Activated CD8-positive, alpha-beta memory T cell treated with anti-CD3 and anti-CD28 coated beads for 48 hours (primary cell): ENCODE data around the gene ADGRL2.

Experiments
- DNase-seq, 3 experiments: peaks; one replicate each; pipeline ENCODE4 v3.0.0-alpha.2; 2020; ENCODE audit warnings: low read depth in 2 of 3, low spot score in 2 of 3

ADGRL2 gene

DNA sequence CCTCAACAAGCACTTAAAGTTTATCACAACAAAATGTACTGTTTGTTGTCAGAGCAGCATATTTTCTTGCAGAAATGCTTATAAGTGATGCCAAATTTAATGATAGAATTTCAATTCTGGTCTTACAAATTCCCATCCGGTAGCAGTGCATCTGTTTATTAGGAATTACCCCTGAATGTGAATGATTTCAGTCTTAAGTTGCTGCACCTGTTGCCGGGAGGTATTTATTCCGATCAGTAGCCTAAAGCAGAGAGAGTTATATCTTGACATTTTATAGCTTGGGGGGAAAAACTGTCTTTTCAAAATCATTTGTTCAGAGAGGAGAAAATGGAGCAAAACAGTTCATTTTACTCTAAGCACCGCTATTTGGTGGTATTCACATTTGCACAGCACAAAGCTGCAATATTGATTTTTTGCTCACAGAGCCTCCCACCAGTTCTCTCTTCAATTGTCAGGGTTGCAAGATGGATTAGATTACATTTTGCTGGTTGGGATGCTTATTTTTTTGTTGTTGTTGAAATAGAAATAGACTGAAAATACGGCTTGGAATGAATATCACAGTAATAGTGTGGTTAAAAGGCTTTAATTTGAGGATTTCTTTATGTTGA, 98.6 kb downstream of the ADGRL2 start:
- DNase-seq: no peak

DNA sequence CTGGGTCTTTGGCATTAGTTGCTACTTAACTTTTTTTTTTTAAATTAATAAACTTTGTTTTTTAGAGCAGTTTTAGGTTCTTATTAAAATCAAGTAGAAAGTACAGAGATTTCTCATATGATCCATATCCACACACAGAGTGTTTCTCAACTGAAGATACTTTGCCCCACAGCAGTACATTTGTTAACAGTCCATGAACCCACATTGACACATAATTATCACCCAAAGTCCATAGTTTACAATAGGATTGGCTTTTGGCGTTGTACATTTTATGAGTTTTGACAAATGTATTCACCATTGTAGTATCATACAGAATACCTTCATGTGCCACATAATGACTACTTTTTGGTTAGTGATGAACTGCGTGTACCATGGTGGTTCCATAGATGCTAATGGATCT, 106.8 kb downstream of the ADGRL2 start:
- no peak for DNase-seq

DNA sequence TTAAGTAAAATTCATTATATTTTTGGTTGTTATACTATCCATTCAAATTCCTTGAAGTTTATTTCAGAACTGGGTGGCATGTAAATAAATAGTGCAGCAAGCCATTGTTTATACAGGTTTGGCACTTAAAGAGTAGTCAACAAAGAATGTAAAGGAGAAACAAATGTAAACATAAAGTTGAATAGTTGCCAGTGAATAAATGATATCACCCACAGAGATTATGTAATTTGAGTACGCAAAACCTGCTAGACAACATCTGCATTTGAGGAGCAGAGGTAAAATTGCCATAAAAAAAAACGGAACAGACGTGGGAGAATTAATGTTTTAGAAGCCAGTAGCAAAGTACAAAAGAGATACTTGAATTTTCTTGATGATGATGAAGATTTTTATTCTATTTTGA, 111.6 kb downstream of the ADGRL2 start:
- no peak for DNase-seq

DNA sequence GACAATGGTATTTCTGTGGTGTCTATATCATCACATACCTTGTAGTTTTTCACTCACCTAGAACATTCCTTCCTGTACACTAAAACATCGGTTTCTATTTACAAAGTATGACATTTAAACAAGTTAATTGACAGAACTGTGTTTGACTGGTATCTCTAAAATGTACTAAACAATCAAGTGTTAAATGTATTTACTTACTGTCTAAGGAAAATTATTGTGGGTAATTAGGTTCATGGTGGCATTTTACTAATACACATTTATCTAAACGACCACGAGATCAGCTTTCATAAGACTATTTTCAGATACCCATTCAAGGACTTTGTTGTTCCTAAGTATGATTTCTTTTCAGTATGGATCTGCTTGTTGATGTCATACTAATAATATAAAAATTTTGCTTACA, 115.2 kb downstream of the ADGRL2 start:
- no peak for DNase-seq

DNA sequence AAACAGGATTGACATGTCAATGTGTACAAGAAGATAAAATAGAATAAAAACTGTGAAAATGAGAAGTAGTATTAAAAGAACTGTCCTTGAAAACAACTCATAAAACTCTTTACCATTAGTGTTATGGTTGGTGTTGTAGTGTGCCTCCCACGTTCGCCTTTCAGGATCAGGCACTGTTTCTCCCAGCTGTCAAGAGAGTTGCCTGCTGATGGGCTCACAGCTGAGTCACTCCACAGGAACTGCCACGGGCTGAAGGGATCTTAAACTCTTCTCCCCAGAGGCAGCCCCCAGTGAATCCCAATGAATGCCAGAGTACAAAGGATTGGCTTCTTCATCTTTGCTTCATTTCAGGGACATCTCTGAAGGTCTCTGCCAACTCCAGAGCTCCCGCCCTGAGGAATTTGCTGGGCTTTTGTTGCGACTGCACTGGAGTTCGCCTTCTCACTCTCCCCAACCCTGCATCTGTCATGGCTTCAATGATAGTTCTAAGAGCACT, 119.6 kb downstream of the ADGRL2 start:
- no peak for DNase-seq

DNA sequence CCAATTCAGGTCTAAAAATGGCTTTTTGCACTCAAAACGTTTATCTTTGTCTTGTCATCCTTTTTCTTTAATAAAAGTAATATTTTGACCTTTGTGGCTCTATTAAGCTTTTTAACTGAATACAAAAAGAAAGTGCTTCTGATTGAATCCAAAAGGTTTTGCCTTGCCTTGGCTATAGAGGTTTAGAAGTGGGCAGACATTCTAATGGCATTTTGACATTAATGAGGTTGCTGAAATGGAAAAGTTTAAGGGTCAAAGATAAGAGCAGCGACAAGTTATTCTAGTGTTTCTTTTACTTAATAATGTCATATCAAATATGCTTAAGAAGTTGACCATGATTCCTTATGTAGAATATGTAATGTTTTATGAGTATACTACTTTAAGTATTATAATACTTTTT, 120.2 kb downstream of the ADGRL2 start:
- DNase-seq: no peak

DNA sequence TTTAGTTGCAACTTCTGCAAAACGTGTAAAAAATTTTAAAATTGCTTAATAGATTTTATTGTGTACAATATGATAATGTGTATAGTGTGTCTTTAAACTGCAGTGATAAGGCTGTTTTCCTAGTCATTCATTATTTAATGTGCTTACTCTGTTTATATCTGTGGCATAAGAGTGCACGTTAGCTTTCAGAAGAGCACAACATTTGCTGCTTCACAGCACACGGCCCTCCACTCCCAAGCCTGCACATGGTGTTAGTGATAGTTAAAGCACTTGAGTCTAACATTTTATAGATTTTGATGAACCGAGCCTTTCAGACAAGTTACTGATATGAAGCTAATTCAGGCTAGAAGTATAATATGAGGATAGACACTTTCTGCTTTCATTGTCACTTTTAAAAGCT, 120.6 kb downstream of the ADGRL2 start:
- no peak for DNase-seq

DNA sequence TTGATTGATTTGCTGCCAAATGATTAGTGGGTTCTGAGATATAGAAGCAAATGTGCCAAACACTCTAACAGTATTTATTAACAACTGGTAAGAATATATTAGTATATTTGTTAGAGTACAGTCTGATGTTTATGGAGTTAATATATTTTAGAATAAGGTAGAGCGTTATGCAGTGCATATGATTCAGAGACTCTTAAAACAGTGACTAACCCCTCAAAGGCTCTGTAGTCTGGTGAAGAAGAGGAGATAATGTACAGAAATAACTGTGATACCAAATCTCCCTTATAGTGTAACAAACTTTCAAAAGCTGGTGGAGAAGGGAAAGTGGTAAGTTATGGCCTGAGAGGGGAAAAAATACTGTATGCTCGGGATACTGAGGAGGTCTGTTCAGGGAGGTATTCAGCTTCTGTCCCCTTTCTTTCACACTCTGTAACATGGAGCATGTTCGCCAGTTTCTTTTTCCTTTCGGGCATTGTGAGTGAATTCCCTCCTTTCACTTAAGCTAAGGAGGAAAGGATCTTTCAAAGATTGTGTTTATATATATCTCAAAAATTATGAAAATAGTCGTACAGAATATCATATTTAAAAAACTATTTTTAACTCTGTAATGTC, 121.2 kb downstream of the ADGRL2 start:
- no peak for DNase-seq

DNA sequence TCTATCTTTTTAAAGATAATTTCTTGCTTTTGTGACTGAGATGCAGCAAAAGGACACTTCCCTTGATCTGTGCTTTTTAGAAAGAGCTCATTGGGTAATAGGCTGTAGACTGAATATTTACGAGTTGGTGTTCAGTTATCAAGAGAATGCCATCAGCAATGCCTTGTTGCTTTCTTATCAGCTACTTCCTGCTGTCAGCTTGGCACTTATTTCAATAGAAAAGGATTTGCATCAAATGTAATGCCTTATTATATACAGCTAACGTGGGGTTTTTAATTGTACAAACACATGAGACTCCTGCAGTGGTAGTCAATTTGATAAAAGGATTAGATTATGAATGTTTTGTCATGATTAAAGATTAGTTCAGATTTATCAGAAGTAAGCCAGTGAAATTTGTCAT, 122.2 kb downstream of the ADGRL2 start:
- no peak for DNase-seq

DNA sequence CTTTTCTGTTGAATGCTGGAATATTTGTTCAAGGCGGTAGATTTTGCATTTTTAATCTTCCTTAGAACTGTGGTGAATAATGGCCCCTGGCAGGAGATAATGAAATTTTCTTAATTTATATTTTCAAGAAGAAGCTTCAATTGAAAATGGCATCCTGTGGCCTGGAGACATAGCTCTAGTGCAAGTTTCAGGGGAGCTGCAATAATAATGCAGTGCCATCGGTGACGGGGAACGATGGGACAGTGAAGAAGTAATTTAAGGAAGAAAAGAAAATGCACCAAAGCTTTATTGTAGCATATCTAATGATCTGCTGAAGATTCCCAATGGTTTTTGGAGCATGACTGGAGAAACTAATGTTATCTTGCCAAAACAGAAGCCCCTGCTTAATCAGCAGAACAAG, 128.4 kb downstream of the ADGRL2 start:
- no peak for DNase-seq

DNA sequence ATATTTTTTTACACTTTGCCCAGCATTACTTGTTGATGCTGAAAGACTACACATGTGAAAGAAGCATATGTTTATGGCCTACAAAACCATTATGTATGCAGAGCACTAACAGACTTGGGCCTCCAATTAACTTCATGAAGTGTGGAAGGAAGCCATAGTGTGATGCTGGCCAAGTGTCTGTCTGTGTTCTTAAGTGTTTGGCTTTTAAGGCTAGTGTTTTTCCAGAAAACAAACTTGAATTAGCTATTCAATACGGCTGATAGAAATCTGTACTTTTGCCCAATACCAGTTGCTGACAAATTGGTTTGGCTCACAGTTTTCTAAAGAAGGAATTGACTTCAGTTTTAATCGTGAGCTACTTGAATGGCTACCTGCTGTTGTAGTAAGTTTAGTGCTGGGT, 136.1 kb downstream of the ADGRL2 start:
- DNase-seq: no peak

DNA sequence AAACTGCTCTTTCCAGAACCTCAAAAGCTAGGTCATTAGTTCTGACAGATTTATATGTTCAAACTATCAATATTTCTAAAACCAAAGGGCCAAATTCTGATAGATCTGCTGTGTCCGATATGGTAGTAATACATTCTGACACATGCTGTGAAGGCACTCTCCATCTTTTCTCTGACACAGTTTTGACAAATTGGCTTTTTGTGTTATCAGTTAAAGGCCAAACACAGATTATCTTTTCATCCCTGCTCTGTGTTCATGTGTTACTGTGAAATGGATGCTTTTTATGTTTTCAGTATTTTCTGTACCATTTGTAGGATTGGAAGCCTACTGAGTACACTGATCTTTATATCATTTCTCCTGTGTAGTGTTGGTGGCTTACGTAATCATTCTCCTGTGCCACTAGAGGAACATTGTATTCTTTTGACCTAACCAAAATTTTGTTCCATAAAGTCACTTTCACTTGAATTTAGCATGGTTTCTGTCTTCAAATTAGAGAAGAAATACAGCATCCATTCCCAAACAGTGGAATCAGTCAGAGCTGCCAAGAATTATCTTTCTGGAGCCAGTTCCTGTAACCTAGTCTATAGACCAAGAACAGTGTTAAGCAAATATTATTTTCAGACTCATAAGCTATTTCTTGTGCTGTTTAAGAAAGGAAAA, 137.2 kb downstream of the ADGRL2 start:
- DNase-seq: no peak

DNA sequence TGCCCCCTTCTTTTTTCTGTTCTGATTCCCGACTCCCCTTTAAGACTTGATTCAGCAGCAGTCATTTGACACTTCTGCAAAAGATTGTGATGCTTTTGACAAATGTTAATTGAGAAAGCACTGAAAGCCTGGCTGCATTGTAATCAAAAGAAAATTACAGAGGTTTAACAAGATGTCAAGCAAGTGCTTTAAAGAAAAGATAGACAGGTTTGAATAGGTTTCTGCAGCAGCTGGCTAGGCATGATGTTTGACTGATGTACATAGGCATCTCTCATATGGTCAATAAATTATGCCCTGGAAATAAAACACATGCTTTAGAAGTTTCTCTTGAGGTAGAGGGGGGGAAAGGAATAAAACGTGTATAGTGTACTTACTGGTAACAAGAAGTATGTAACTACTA, 147.8 kb downstream of the ADGRL2 start:
- no peak for DNase-seq

DNA sequence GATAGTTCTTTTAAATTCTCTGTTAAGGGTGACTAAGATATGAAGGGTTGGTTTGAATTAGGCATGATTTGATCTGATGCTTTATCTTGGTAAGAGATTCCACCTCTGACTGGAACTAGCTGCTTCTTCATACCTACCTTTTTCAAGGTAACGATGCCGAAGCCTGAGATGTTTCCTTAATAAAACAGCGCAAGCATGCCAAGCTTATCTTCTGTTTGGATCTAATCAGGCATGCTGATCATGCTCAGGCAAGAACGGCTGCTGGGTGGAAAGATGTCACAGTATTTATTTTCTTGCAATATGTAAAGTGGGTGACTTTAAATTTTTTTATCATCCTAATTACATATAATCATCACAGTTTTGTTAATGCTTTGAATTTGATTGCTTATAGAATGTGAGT, 148.7 kb downstream of the ADGRL2 start:
- DNase-seq: no peak

DNA sequence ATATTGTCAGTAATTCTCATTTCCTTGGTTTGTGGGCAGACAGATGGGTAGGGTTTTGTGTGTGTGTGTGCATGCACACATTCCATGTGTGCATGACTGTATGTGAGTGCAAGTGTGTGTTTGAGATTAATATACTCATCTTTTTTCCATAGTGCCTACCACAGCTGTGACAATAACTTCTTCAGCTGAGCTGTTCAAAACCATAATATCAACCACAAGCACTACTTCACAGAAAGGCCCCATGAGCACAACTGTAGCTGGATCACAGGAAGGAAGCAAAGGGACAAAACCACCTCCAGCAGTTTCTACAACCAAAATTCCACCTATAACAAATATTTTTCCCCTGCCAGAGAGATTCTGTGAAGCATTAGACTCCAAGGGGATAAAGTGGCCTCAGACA, 149.3 kb downstream of the ADGRL2 start:
- no peak for DNase-seq

DNA sequence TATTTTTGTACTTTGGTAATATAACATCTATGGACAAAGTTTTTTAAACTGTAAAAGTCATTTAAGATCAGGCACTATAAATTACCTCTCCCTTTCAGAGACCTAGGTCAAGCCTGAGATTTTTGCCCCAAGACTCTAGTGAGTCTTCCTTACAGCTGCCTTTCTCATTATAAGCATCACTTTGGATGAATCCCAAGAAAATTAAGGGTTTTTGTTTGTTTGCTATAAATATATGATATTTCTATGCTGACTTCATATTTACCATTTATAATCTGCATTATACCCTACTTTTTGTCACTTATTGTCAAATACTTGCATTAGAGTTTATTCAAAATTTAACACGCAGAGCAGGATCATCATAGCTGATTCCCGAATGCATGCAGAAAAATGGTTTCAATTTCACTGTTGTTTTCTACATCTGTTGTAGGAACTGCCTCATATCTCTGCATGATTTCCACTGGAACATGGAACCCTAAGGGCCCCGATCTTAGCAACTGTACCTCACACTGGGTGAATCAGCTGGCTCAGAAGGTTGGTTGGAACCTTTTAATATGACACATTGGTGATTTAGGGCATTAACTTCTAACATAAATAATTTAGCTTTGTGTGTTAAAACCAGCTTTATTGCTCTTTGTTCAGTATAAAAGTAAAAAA, 150.0 kb downstream of the ADGRL2 start:
- DNase-seq: no peak

DNA sequence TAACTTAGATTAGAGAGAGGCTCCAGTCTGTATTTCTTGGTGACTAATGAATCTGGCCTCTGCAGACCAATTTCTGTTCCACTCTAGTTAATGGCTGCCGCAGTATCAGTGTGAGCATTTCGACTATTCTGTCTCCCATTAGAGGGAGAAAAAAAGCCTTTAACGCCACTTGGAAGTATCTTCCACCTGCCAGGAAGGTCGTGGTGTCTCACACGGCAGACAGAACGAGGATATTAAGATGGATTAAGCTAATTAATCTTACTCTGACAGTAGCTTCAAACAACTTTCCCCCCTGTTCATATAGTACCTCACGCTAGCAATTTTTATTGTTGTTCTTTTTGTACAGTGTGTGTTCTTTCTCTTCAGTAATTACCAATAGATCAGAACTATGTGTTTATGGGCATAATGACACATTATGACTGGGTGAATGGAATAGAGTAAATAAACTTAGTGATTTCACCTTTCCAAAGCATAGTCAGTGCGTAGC, 153.8 kb downstream of the ADGRL2 start:
- no peak for DNase-seq

DNA sequence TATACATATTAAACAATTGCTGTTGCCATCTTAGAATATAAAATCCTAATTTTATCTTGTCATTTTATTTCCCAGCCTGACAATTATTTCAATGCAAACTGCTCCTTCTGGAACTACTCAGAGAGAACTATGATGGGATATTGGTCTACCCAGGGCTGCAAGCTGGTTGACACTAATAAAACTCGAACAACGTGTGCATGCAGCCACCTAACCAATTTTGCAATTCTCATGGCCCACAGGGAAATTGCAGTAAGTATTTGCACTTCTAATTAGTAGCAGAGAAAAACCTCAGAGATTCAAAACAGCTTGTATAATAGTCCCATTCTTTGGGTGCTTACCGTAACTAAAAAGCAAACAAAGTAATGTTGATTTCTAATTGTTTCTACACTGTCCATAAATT, 167.2 kb downstream of the ADGRL2 start:
- no peak for DNase-seq

DNA sequence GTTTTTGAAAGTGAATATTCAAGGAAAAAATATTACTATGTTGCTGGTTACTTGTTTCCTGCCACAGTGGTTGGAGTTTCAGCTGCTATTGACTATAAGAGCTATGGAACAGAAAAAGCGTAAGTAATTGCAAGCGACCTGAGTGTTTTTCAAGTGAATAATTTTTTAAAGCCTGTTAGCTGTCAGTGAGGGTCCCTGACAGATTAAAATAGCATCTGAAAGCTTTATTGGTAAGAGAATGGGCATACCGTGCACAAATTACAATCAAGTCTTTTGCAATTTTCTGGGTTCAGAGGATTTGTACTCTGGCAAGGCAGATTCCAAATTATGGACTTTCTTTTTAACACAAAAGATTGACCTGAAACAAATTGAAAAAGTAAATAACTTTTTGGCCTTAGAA, 169.7 kb downstream of the ADGRL2 start:
- no peak for DNase-seq

DNA sequence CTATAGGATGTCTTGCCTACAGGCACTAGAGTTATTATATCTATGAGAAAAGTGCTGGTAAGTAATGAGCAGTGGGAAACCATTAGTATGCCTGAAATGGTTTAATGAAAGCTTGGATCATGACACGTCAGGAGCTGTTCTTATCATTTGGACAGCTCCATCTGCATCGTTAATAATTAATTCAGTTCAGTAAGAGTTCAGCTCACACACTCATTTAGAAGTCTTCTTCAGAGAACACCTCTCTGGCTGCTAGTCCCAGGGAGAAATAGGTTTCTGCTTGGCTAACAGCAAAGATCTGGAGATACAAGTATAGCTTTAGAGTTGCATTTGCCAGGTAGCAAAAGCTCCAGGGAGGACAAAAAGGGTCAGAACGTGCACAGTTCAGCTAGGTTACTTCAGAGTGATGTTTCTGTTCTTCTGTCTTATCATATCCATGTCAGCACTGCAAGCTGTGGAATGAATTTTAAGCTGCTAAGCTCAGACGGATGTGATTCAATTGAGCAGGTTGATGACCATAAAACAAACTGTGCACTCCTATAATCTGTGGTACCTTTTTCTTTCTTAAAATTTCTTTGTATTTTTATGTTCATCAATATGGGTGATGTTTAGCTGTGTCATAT, 173.6 kb downstream of the ADGRL2 start:
- no peak for DNase-seq

DNA sequence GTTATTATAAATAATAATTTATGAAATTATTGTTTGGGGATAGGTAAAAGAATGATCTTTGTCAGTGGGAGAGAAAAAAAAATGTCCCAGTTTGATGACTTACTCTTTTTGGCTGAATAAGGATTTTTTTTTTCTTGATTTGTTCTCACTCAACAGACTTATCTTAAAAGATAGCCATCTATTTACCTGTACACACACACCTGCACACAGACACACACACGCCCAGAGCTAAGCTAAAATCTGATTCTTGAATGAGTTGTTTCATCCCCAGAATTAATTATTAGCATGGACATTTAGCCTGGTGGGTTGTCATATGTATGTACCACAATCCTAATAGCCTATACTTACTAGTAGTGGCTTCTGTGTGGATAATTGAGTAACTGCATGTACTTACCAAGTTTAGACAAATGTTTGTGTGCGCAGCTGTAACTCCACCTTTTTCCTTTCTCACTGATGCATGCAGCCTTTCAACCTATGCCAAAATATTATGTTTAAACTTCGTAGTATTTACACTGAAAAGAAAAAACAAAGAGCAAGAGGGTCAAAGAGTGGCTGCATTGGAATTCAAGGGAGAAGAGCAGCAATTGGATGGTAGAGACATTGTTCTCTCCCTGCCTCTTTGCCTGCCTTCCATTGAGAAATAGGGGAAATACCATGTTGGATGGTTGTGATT, 174.3 kb downstream of the ADGRL2 start:
- DNase-seq: no peak
